Measurements from ENCODE around the gene CSTB. TPM values are rescaled to one million over a fixed set of nuclear protein-coding genes. Genes with fewer than 3 reads are reported as not detected.
A peak's percentile ranks its signal among the peaks of the same experiment; 100 is the strongest.

CSTB gene
- total and polyA plus RNA-seq, 4 donors = 33.2 to 263 (median 181) TPM

DNA sequence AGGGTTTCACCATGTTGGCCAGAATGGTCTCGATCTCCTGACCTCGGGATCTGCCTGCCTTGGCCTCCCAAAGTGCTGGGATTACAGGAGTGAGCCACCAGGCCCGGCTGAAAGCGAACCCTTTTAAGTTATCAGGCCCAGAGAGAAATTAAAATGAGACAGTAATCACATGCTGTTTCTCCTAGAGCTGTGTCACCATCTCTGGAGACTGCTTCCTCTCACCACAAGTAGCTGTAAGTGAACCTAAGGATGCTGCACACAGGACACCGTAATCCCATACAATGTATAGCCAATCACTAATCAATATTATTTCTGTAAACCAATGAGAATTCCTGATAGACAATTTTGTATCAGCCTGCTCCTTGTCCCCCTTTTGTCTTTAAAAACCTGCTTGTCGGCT is 5.7 kb upstream of the CSTB start:
- Histone ChIP-seq H3K9ac (ENCODE audit: insufficient read depth in 1 of 2, low read length in 2 of 2) (no peak overlapping the region), H3K27ac (ENCODE audit: low read depth in 1 of 2, low read length in 1 of 2) (peak overlapping the region in 1 of 2 donors; percentile 81), H3K4me1 (ENCODE audit: control insufficient read depth in 5 of 5, insufficient read depth in 5 of 5, low read length in 5 of 5) (peaks cover 0 to 6% (median 0%) of the 10 kb centered on the region in 5 donors), H3K9me3 (ENCODE audit: control insufficient read depth in 4 of 4, insufficient read depth in 3 of 4, low read length in 3 of 4) (no peaks in the 10 kb centered on the region), H3K36me3 (ENCODE audit: control insufficient read depth in 4 of 4, insufficient read depth in 4 of 4, low read length in 4 of 4) (no peaks in the 10 kb centered on the region), H3K27me3 (ENCODE audit: control insufficient read depth in 3 of 3, insufficient read depth in 3 of 3, low read length in 2 of 3) (no peaks in the 10 kb centered on the region), H3K4me3 (no peak overlapping the region)
- ATAC-seq (ENCODE audit: insufficient read depth, low FRiP score) = no peak
- TF ChIP-seq, protein P1, sequence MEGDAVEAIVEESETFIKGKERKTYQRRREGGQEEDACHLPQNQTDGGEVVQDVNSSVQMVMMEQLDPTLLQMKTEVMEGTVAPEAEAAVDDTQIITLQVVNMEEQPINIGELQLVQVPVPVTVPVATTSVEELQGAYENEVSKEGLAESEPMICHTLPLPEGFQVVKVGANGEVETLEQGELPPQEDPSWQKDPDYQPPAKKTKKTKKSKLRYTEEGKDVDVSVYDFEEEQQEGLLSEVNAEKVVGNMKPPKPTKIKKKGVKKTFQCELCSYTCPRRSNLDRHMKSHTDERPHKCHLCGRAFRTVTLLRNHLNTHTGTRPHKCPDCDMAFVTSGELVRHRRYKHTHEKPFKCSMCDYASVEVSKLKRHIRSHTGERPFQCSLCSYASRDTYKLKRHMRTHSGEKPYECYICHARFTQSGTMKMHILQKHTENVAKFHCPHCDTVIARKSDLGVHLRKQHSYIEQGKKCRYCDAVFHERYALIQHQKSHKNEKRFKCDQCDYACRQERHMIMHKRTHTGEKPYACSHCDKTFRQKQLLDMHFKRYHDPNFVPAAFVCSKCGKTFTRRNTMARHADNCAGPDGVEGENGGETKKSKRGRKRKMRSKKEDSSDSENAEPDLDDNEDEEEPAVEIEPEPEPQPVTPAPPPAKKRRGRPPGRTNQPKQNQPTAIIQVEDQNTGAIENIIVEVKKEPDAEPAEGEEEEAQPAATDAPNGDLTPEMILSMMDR (IDR thresholded peaks at IDR 0.05; ENCODE audit: control extremely low read depth, extremely low read depth) = no peak
- DNase-seq = no peak
- 82 to 87% methylated on average over 6 of the region's 6 CpGs for WGBS, 2 donors

DNA sequence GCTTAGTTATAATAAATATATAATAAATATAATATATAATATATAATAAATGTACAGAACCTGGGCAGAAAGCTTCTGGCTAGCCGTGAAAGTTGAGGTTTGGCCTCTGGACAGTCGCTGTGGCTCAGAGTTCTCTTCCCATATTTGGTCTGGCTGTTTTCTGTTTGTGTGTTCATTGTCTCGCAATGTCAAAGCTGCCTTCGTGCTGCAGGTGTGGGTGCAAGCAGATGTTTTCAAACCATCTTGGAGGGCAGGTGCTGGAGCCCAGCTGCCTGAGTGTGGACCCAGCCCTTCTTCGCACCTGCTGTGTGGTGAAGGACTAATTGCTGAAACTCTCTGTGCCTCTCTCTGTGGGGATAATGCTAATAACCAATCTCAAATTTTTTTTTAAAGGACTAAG is 3.6 kb upstream of the CSTB start:
- Histone ChIP-seq H3K4me1 (ENCODE audit: control insufficient read depth in 5 of 5, insufficient read depth in 5 of 5, low read length in 5 of 5) (peaks cover 0 to 9% (median 2%) of the 10 kb centered on the region in 5 donors), H3K9me3 (ENCODE audit: control insufficient read depth in 4 of 4, insufficient read depth in 3 of 4, low read length in 3 of 4) (no peaks in the 10 kb centered on the region), H3K36me3 (ENCODE audit: control insufficient read depth in 4 of 4, insufficient read depth in 4 of 4, low read length in 4 of 4) (no peaks in the 10 kb centered on the region), H3K27ac (ENCODE audit: low read depth in 1 of 2, low read length in 1 of 2) (no peak overlapping the region), H3K9ac (ENCODE audit: insufficient read depth in 1 of 2, low read length in 2 of 2) (no peak overlapping the region), H3K27me3 (ENCODE audit: control insufficient read depth in 3 of 3, insufficient read depth in 3 of 3, low read length in 2 of 3) (no peaks in the 10 kb centered on the region), H3K4me3 (no peak overlapping the region)
- DNase-seq (no peak), ATAC-seq (ENCODE audit: insufficient read depth, low FRiP score) (no peak)
- WGBS, 2 donors = 83 to 86% methylated on average over 5 of the region's 5 CpGs
- TF ChIP-seq, protein P1 (IDR thresholded peaks at IDR 0.05; ENCODE audit: control extremely low read depth, extremely low read depth) = no peak

DNA sequence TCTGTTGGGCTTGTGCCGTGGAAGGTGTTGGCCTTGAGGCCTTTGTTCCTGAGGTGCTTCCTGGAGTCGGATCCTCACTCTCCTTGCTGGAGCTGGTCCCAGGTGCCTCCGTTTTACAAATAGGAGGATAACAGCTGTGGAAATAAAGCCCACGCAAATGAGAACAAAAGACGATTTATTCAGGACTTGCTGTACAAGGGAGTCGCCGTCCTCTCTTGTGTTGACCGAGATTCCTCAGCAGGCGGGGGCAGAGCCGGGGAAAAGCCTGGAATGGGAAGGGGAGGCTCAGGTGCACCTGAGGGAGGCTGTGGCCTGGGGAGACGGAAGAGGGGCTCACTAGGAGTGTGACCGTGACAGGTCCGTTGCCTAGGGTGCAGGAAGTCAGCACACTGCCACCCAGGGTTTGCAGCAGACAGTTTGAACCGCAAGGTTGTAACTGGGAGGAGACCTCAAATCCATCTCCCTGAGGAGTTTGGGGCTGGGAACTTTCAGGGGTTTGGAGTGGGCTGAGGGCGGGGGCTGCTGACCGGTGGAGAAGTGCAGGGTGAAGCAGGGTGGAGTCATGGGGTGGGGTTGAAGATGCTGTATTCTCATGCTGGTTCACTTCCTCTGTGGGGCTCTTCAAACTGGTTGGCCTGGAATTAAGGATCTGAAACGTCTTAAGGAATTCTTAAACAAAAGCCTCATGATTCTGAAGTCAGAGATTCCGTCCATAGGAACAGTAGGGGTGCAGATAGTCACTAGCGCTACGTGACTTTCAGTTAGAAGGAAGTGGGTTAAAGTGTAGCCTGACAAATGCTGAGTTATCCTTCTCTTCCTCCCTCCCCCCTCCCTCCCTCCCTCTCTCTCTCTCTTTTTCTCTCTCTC is 2.6 kb upstream of the CSTB start:
- ATAC-seq (ENCODE audit: insufficient read depth, low FRiP score) = no peak

More for the DNA sequence above, 2.6 kb upstream of the CSTB start:
- Histone ChIP-seq H3K9ac (ENCODE audit: insufficient read depth in 1 of 2, low read length in 2 of 2) (no peak overlapping the region), H3K4me3 (no peak overlapping the region), H3K27ac (ENCODE audit: low read depth in 1 of 2, low read length in 1 of 2) (peak overlapping the region in 1 of 2 donors; percentile 48), H3K4me1 (ENCODE audit: control insufficient read depth in 5 of 5, insufficient read depth in 5 of 5, low read length in 5 of 5) (peaks cover 0 to 11% (median 7%) of the 10 kb centered on the region in 5 donors), H3K27me3 (ENCODE audit: control insufficient read depth in 3 of 3, insufficient read depth in 3 of 3, low read length in 2 of 3) (no peaks in the 10 kb centered on the region), H3K36me3 (ENCODE audit: control insufficient read depth in 4 of 4, insufficient read depth in 4 of 4, low read length in 4 of 4) (peaks cover 0 to 6% (median under 1%) of the 10 kb centered on the region in 4 donors), H3K9me3 (ENCODE audit: control insufficient read depth in 4 of 4, insufficient read depth in 3 of 4, low read length in 3 of 4) (no peaks in the 10 kb centered on the region)
- DNase-seq = peak in 1 of 3 donors; percentile 29
- TF ChIP-seq, protein P1 (IDR thresholded peaks at IDR 0.05; ENCODE audit: control extremely low read depth, extremely low read depth) = no peak
- 62 to 63% methylated on average over 20 of the region's 20 CpGs for WGBS, 2 donors
